NOMO-1 (cell line): Measurements from ENCODE around the gene KHNYN.
"Not testable (repeated sequence)": the region's sequence is repeated elsewhere in the genome, so short reads cannot be mapped to it uniquely, and the experiment has no call there.

Experiments
- DNase-seq, 2 experiments: peaks; one replicate each; lab custom pipeline; 2025; ENCODE audit not compliant: unreplicated experiment in 2 of 2; lab: John Stamatoyannopoulos, UW

Gene KHNYN

DNA sequence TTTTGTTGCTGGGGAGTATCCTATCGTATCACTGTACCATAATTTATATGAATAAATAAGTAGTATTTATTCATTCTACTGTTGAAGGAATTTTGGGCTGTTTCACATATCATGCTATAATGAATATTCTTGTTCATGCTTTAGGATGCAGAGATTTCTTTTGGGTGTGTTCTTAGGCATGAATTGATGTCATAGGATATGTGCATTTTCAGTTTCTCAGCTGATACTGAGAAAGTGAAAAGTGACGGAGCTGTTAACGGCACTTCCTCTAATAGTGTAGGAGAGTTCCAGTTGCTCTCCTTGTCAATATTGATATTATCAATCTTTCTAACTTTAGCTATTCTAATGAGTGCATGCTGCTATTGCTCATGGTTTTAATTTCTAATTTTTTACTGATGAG is 36.1 kb downstream of the KHNYN start:
- DNase-seq = no peak

DNA sequence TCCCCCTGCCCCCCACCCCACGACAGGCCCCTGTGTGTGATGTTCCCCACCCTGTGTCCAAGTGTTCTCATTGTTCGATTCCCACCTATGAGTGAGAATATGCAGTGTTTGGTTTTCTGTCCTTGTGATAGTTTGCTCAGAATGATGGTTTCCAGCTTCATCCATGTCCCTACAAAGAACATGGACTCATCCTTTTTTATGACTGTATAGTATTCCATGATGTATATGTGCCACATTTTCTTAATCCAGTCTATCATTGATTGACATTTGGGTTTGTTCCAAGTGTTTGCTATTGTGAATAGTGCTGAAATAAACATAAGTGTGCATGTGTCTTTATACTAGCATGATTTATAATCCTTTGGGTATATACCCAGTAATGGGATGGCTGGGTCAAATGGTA is 40.7 kb downstream of the KHNYN start:
- DNase-seq = not testable (repeated sequence)

DNA sequence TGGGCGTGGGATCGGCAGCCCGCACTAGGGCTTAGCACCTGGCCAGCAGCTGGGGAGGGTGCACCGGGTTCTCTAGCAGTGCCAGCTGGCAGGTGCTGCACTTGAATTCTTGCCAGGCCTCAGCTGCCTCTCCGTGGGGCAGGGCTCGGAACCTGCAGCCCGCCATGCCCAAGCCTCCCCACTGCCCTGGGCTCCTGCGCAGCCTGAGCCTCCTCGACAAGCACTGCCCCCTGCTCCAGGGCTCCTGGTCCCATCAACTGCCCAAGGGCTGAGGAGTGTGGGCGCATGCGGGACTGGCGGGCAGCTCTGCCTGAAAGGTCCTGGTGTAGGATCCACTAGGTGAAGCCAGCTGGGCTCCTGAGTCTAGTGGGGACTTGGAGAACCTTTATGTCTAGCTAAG is 43.5 kb downstream of the KHNYN start:
- no peak for DNase-seq

- DNase-seq = no peak
Measured at GRCh38 chr14:24475261-24475660, 45.5 kb downstream of the KHNYN start.

DNA sequence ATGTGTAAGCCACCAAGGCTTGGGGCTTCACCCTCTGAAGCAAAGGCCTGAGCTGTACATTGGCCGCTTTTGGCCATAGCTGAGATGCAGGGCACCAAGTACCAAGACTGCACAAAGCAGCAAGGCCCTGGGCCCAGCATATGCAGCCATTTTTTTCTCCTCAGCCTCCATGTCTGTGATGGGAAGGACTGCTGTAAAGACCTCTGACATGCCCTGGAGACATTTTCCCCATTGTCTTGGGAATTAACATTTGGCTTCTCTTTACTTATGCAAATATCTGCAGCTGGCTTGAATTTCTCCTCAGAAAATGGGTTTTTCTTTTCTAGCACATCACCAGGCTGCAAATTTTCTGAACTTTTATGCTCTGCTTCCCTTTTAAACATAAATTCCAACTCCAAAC is 50.2 kb downstream of the KHNYN start:
- not testable (repeated sequence) for DNase-seq

DNA sequence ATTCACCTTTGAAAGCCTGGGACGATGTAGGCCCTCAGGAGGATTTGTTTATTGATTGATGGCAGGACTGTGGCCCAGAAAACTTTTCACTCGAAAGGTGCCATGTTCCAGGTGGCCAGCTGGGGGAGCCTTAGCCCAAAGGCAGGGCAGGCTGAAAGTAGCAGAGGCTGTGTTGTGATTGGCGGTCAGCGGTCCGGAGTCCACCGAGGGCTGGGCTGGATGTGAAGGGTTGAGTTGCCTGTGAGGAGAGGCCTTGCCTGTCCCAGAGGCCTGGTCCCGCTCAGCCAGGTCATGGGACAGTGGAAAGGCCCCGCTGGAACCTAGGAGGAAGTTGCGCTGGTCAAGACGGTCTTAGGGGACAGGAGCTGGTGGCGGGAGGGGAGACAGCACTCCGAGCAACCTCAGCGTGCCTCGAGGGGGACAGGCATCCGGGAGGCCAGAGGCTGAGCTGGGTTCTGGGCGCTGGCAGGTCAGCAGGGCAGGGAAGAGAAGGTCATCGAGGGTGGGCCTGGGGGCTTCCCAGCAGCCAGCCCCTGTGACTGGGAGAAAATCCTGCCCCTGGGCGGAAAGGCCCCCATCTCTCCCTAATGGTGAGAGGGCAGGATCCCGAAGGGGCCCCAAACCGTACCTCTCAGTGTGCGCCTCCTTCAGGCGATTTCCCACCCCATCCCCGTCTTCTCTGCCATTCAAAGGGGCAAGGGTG is 52.0 kb downstream of the KHNYN start:
- DNase-seq = peak; percentile 34 to 40

GRCh38 chr14:24482699-24483303 is 53.0 kb downstream of the KHNYN start:
- DNase-seq = peak; percentile 7 to 47

- peak; percentile 57 to 86 for DNase-seq
Measured at GRCh38 chr14:24483604-24484252, 54.0 kb downstream of the KHNYN start.
